A549 (cell line): Measurements from ENCODE around the gene OLFM1. TPM values are rescaled to one million over a fixed set of nuclear protein-coding genes. Genes with fewer than 3 reads are reported as not detected.

Experiments
- ATAC-seq, 2 experiments: fragments of 200-7000 bp in 1 of 2; fragments of >200 bp in 1 of 2; cut with Nextera tagmentation in 1 of 2; cut with Tn5 transposase in 1 of 2; 3 replicates each; pipeline versions ENCODE4 v1.8.0 to v1.9.1; 2018 to 2020; ENCODE audit warnings: mild to moderate bottlenecking in 1 of 2, moderate library complexity in 1 of 2
- CTCF ChIA-PET: fragments of 300-600 bp; sonication (Branson Sonifier 250); formaldehyde crosslinking; extraction: SDS; loops from one replicate; lab custom pipeline; 2021; ENCODE audit warnings: antibody characterized with exemption, inconsistent platforms; lab: Yijun Ruan, JAX
- POLR2A ChIA-PET: fragments of 350-600 bp; formaldehyde crosslinking; extraction: SDS; loops from one replicate; lab custom pipeline; 2021; ENCODE audit warnings: antibody characterized with exemption, inconsistent platforms; lab: Yijun Ruan, JAX
- DNase-seq, 2 experiments: peaks; one replicate each; pipeline versions ENCODE4 v3.0.0 to v3.0.0-alpha.2; 2011 to 2016; ENCODE audit warnings: low read depth in 1 of 2, low spot score in 1 of 2
- FAIRE-seq: peaks from 2 replicates; lab custom pipeline; 2011; peaks lifted over from hg19 to GRCh38; lab: Jason Lieb, UNC
- H3K27ac ChIP-seq, 2 experiments: fragments of >200 bp; sonication (Bioruptor Twin); formaldehyde crosslinking; 3 replicates each; pipeline ENCODE4 v1.5.1; 2016 to 2017
- H3K4me1 ChIP-seq: fragments of >200 bp; sonication (Bioruptor Twin); formaldehyde crosslinking; 3 replicates; pipeline ENCODE4 v1.6.1; 2016
- H3K4me2 ChIP-seq: fragments of >200 bp; sonication (Bioruptor Twin); formaldehyde crosslinking; 3 replicates; pipeline ENCODE4 v1.6.1; 2016
- H3K4me3 ChIP-seq: fragments of >200 bp; sonication (Bioruptor Twin); formaldehyde crosslinking; 3 replicates; pipeline ENCODE4 v1.5.1; 2016
- H3K9me3 ChIP-seq: fragments of >200 bp; sonication (Bioruptor Twin); formaldehyde crosslinking; 3 replicates; pipeline ENCODE4 v1.6.1; 2016
- CBX2 ChIP-seq: fragments of 200-600 bp; sonication (generic); IDR thresholded peaks from 2 replicates; pipeline ENCODE4 v1.6.1; 2016; ENCODE audit warnings: low read depth, mild to moderate bottlenecking, borderline replicate concordance
- FOSL2 ChIP-seq, 2 experiments: fragments of 450-650 bp in 1 of 2; fragments of >200 bp in 1 of 2; sonication (Bioruptor Twin) in 1 of 2; formaldehyde crosslinking; IDR thresholded peaks; 2 replicates each; pipeline versions ENCODE4 v1.5.0 to v1.6.1; 2016 to 2020; ENCODE audit warnings: mild to moderate bottlenecking in 1 of 2, moderate library complexity in 1 of 2
- HDAC2 ChIP-seq: fragments of 200-600 bp; sonication (generic); IDR thresholded peaks from 2 replicates; pipeline ENCODE4 v1.6.1; 2016
- HOXA7 ChIP-seq: fragments of 250-450 bp; sonication (Bioruptor Pico); IDR thresholded peaks from 2 replicates; pipeline ENCODE4 v1.5.0; 2020; ENCODE audit warnings: mild to moderate bottlenecking, moderate library complexity
- POLR2AphosphoS2 ChIP-seq: conservative IDR thresholded peaks from 2 replicates; pipeline ENCODE4 v1.6.1; 2012; ENCODE audit warnings: low read length, improper control_type of control experiment, inconsistent platforms
- RARB ChIP-seq: fragments of 250-450 bp; sonication (Bioruptor Pico); IDR thresholded peaks from 2 replicates; pipeline ENCODE4 v1.8.0; 2021; ENCODE audit warnings: mild to moderate bottlenecking, moderate library complexity
- RCOR1 ChIP-seq: fragments of 150-350 bp; IDR thresholded peaks from 2 replicates; pipeline ENCODE4 v1.6.1; 2014; ENCODE audit warnings: antibody characterized with exemption, low read length, low read depth
- RNF2 ChIP-seq: fragments of 200-600 bp; sonication (generic); IDR thresholded peaks from 2 replicates; pipeline ENCODE4 v1.6.1; 2016; ENCODE audit warnings: low read depth, mild to moderate bottlenecking, antibody characterized with exemption, moderate library complexity, borderline replicate concordance
- SREBF2 ChIP-seq: fragments of 450-650 bp; IDR thresholded peaks from 2 replicates; pipeline ENCODE4 v1.6.1; 2014; ENCODE audit warnings: mild to moderate bottlenecking, moderate library complexity
- TFCP2L1 ChIP-seq: fragments of 250-450 bp; sonication (Bioruptor Pico); IDR thresholded peaks from 2 replicates; pipeline ENCODE4 v1.5.0; 2021; ENCODE audit warnings: mild to moderate bottlenecking
- TP53 ChIP-seq: fragments of 250-450 bp; sonication (Bioruptor Pico); IDR thresholded peaks from 2 replicates; pipeline ENCODE4 v1.5.0; 2021; ENCODE audit warnings: mild to moderate bottlenecking, moderate library complexity
- whole genome bisulfite sequencing: methylation state at CpG from one replicate; pipeline ENCODE4 v1.1.6; 2017; ENCODE audit errors: missing lambda C conversion rate; 5-methylcytosine and 5-hydroxymethylcytosine counted together
- polyA plus RNA-seq, 4 experiments: library from polyadenylated mRNA; depleted of rRNA in 3 of 4; stranded (reverse); fragments of >200 nt; fragmentation: RNase III in 1 of 4; extraction: RNeasy Plus Mini Kit Qiagen cat#74134 plus additional on column Dnase treatment in 1 of 4; gene quantifications; 2 replicates in 3 of 4; 3 replicates in 1 of 4; pipeline ENCODE4 v1.2.3, GENCODE V29; 2011 to 2017
- TF ChIP-seq, protein P1 (sequence below): IDR thresholded peaks from 2 replicates; pipeline ENCODE4 v1.6.1; 2012; ENCODE audit warnings: low read depth, borderline replicate concordance
- TF ChIP-seq, protein P2 (sequence below): fragments of 250-450 bp; sonication (Bioruptor Pico); IDR thresholded peaks from 2 replicates; pipeline ENCODE4 v1.5.0; 2020; ENCODE audit warnings: low read depth, mild to moderate bottlenecking, moderate library complexity
- TF ChIP-seq, protein P3 (sequence below): IDR thresholded peaks from 2 replicates; pipeline ENCODE4 v1.6.1; 2012
- TF ChIP-seq, protein P4 (sequence below): fragments of 250-450 bp; sonication (Bioruptor Pico); IDR thresholded peaks from 2 replicates; pipeline ENCODE4 v1.5.0; 2021; ENCODE audit warnings: mild to moderate bottlenecking, moderate library complexity, borderline replicate concordance

The OLFM1 gene
- polyA plus RNA-seq, 2 of the 4 experiments (the other 2 are of a cell fraction): 2.7 to 10.5 TPM

DNA sequence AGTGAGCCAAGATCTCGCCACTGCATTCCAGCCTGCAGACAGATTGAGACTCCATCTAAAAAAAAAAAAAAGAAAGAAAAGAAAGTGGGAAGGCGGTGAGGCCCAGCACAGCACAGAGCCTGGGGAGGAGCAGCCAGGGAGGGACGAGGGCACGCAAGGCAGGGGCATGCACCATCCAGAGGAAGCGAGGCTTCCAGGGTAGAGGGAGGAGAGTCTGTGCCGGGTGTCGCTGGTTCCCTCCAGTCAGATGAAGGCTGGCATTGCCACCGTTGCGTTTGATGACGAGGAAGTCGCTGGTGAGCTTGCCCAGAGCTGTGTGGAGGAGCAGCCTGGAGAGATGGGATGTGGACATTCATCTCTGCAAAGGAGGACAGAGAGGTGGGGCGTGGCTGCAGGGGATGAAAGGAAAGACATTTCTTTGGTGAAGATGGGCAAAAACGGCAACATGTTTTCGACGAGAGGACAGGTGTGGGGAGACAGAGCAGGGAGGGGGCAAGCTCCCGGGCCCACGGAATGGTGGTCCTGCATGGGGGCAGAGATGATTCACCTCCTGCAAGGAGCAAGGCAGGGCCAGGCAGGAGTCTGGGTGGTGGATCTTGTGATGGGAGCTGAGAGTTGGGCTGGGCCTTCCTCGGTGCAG, 18.6 kb upstream of the OLFM1 start:
- FAIRE-seq (no peak), ATAC-seq (peak; percentile 36 to 50; a peak in 3 of 6 replicates), DNase-seq (no peak)
- Histone ChIP-seq H3K4me1 (no peaks in the 10 kb centered on the region), H3K4me2 (no peak overlapping the region), H3K4me3 (no peak overlapping the region), H3K27ac (no peak overlapping the region), H3K9me3 (peaks cover 2% of the 10 kb centered on the region; the same call in 2 of the 3 replicates)
- 22% methylated on average over 18 of the region's 18 CpGs for WGBS
- POLR2A ChIA-PET: no interaction called here
- TF ChIP-seq TP53 (CRISPR knock-in tag) (no peak), HDAC2 (no peak), HOXA7 (no peak), FOSL2 (IDR thresholded peaks at IDR 0.05) (no peak), FOSL2 (CRISPR knock-in tag; IDR thresholded peaks at IDR 0.05) (no peak), RARB (CRISPR knock-in tag) (no peak), POLR2AphosphoS2 (no peak)
- TF ChIP-seq, protein P1, sequence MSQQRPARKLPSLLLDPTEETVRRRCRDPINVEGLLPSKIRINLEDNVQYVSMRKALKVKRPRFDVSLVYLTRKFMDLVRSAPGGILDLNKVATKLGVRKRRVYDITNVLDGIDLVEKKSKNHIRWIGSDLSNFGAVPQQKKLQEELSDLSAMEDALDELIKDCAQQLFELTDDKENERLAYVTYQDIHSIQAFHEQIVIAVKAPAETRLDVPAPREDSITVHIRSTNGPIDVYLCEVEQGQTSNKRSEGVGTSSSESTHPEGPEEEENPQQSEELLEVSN: no peak
- CTCF ChIA-PET: interaction anchor here (1.1 to 2.7 kb wide), 5 partner anchors 9 to 344 kb away, joined by 3 to 16 read pairs (median 4); no protein-coding TSS in a partner anchor

DNA sequence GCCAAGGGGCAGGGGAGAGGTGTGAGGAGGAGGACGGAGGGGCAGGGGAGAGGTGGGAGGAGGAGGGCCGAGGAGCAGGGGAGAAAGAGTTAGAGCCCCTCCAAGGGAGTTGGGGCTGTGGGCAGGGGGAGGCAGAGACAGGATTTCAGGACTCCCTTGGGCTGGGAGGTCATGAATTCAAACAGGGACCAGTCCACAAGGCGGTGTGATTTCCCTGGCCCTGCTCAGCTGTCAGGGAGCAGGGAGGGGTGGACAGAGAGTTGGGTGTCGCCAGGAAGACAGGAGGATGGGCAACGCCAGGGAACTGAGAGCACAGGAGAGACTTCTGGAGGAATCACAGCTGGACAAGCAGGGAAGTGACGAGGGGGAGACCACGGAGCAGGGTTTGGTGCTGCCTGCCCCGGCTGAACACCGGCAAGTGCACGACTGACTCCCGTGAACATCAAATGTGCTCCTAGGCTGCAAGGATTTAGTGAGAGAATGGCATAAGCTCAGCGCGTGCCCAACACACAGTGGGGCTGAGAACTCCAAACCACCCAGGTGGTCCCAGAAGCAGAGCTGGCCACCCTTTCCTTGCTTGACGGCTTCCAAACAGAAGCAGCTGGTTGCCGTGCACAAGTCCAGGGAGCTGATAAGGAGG, 17.8 kb upstream of the OLFM1 start:
- Histone ChIP-seq H3K9me3 (no peaks in the 10 kb centered on the region), H3K4me1 (no peaks in the 10 kb centered on the region), H3K4me3 (no peak overlapping the region), H3K27ac (no peak overlapping the region), H3K4me2 (no peak overlapping the region)
- WGBS: 40% methylated on average over 14 of the region's 15 CpGs
- ATAC-seq: peak; percentile 31 to 35; a peak in 4 of 6 replicates
- TF ChIP-seq, protein P2, sequence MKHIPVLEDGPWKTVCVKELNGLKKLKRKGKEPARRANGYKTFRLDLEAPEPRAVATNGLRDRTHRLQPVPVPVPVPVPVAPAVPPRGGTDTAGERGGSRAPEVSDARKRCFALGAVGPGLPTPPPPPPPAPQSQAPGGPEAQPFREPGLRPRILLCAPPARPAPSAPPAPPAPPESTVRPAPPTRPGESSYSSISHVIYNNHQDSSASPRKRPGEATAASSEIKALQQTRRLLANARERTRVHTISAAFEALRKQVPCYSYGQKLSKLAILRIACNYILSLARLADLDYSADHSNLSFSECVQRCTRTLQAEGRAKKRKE: no peak
- TF ChIP-seq, protein P3, sequence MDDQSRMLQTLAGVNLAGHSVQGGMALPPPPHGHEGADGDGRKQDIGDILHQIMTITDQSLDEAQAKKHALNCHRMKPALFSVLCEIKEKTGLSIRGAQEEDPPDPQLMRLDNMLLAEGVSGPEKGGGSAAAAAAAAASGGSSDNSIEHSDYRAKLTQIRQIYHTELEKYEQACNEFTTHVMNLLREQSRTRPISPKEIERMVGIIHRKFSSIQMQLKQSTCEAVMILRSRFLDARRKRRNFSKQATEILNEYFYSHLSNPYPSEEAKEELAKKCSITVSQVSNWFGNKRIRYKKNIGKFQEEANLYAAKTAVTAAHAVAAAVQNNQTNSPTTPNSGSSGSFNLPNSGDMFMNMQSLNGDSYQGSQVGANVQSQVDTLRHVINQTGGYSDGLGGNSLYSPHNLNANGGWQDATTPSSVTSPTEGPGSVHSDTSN: no peak
- TF ChIP-seq, protein P4, sequence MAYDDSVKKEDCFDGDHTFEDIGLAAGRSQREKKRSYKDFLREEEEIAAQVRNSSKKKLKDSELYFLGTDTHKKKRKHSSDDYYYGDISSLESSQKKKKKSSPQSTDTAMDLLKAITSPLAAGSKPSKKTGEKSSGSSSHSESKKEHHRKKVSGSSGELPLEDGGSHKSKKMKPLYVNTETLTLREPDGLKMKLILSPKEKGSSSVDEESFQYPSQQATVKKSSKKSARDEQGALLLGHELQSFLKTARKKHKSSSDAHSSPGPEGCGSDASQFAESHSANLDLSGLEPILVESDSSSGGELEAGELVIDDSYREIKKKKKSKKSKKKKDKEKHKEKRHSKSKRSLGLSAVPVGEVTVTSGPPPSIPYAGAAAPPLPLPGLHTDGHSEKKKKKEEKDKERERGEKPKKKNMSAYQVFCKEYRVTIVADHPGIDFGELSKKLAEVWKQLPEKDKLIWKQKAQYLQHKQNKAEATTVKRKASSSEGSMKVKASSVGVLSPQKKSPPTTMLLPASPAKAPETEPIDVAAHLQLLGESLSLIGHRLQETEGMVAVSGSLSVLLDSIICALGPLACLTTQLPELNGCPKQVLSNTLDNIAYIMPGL (CRISPR knock-in tag): no peak
- TF ChIP-seq RCOR1 (no peak), RNF2 (no peak), HOXA7 (no peak), TFCP2L1 (no peak), SREBF2 (no peak), CBX2 (no peak)
- CTCF ChIA-PET: interaction anchor here (1.2 to 2.7 kb wide), 4 partner anchors 8 to 380 kb away, joined by 3 to 16 read pairs (median 4); no protein-coding TSS in a partner anchor
- no peak for FAIRE-seq
- no peak for DNase-seq
- POLR2A ChIA-PET: no interaction called here
